HepG2 (cell line): ENCODE measurements around the gene GMEB1. TPM values are rescaled to one million over a fixed set of nuclear protein-coding genes. Genes with fewer than 3 reads are reported as not detected.
A peak's percentile ranks its signal among the peaks of the same experiment; 100 is the strongest.

ENCODE experiments used
- ATF6 ChIP-seq: sonication (generic); formaldehyde crosslinking; conservative IDR thresholded peaks from 2 replicates; pipeline ENCODE4 v1.4.0; 2020; ENCODE audit warnings: missing genetic modification reagents
- BHLHE40 ChIP-seq: IDR thresholded peaks from 2 replicates; pipeline ENCODE4 v1.6.1; 2011; ENCODE audit warnings: low read length, improper control_type of control experiment
- CREM ChIP-seq, 2 experiments: sonication (generic) in 1 of 2; formaldehyde crosslinking in 1 of 2; IDR thresholded peaks; 2 replicates each; pipeline versions ENCODE4 v1.4.0 to v1.6.1; 2016 to 2020; ENCODE audit warnings: antibody characterized with exemption in 1 of 2, mild to moderate bottlenecking in 1 of 2, missing genetic modification reagents in 1 of 2
- DNMT1 ChIP-seq: sonication (generic); formaldehyde crosslinking; IDR thresholded peaks from 2 replicates; pipeline ENCODE4 v1.5.1; 2020; ENCODE audit warnings: mild to moderate bottlenecking, missing genetic modification reagents
- DNMT3B ChIP-seq: conservative IDR thresholded peaks from 2 replicates; pipeline ENCODE4 v1.6.1; 2016; ENCODE audit warnings: missing biosample characterization, control low read depth
- ESRRA ChIP-seq: sonication (generic); formaldehyde crosslinking; IDR thresholded peaks from 2 replicates; pipeline ENCODE4 v1.5.1; 2020; ENCODE audit warnings: mild to moderate bottlenecking, low read depth, missing genetic modification reagents
- GTF3A ChIP-seq: sonication (generic); formaldehyde crosslinking; conservative IDR thresholded peaks from 2 replicates; pipeline ENCODE4 v1.4.0; 2020; ENCODE audit warnings: mild to moderate bottlenecking, missing genetic modification reagents
- HNRNPLL ChIP-seq: fragments of 200-400 bp; formaldehyde crosslinking; IDR thresholded peaks from 2 replicates; pipeline ENCODE4 v1.6.1; 2017; ENCODE audit warnings: mild to moderate bottlenecking, low read depth, low read length; ENCODE audit not compliant: poor library complexity, severe bottlenecking
- KAT7 ChIP-seq: IDR thresholded peaks from 2 replicates; pipeline ENCODE4 v1.6.1; 2018; ENCODE audit warnings: borderline replicate concordance, missing compliant biosample characterization
- KLF11 ChIP-seq: IDR thresholded peaks from 2 replicates; pipeline ENCODE4 v1.6.1; 2016; ENCODE audit warnings: missing compliant biosample characterization
- MED8 ChIP-seq: sonication (generic); formaldehyde crosslinking; IDR thresholded peaks from 2 replicates; pipeline ENCODE4 v1.8.1; 2023; ENCODE audit warnings: mild to moderate bottlenecking, missing genetic modification reagents; ENCODE audit not compliant: insufficient replicate concordance
- NRL ChIP-seq: sonication (generic); formaldehyde crosslinking; IDR thresholded peaks from 2 replicates; pipeline ENCODE4 v1.5.0; 2020; ENCODE audit warnings: missing genetic modification reagents, mild to moderate bottlenecking, moderate library complexity, borderline replicate concordance
- PHF5A ChIP-seq: IDR thresholded peaks from one replicate; pipeline ENCODE4 v1.6.1; 2018; ENCODE audit warnings: low read depth, missing genetic modification reagents; ENCODE audit not compliant: unreplicated experiment
- RORA ChIP-seq: sonication (generic); formaldehyde crosslinking; IDR thresholded peaks from 2 replicates; pipeline ENCODE4 v1.5.0; 2020; ENCODE audit warnings: mild to moderate bottlenecking, missing genetic modification reagents, moderate library complexity
- SCMH1 ChIP-seq: sonication (generic); formaldehyde crosslinking; IDR thresholded peaks from 2 replicates; pipeline ENCODE4 v1.9.0; 2021; ENCODE audit warnings: missing genetic modification reagents, mild to moderate bottlenecking, borderline replicate concordance
- TBL1XR1 ChIP-seq: fragments of 150-350 bp; IDR thresholded peaks from 2 replicates; pipeline ENCODE4 v1.6.1; 2014; ENCODE audit warnings: borderline replicate concordance, low read length; ENCODE audit not compliant: partially characterized antibody
- ZC3H4 ChIP-seq: sonication (generic); formaldehyde crosslinking; IDR thresholded peaks from 2 replicates; pipeline ENCODE4 v1.4.0; 2020; ENCODE audit warnings: missing genetic modification reagents, borderline replicate concordance
- ZNF124 ChIP-seq: sonication (generic); formaldehyde crosslinking; IDR thresholded peaks from 2 replicates; pipeline ENCODE4 v1.4.0; 2020; ENCODE audit warnings: missing genetic modification reagents
- ZNF543 ChIP-seq: sonication (generic); formaldehyde crosslinking; IDR thresholded peaks from 2 replicates; pipeline ENCODE4 v1.4.0; 2020; ENCODE audit warnings: mild to moderate bottlenecking, missing genetic modification reagents
- ZNF660 ChIP-seq: sonication (generic); formaldehyde crosslinking; IDR thresholded peaks from 2 replicates; pipeline ENCODE4 v1.5.1; 2020; ENCODE audit warnings: mild to moderate bottlenecking, low read depth, missing genetic modification reagents, borderline replicate concordance
- ZNF724P ChIP-seq: sonication (generic); formaldehyde crosslinking; IDR thresholded peaks from 2 replicates; pipeline ENCODE4 v1.8.0; 2022; ENCODE audit warnings: missing genetic modification reagents, borderline replicate concordance
- polyA plus RNA-seq, 8 experiments: library from polyadenylated mRNA; depleted of rRNA in 3 of 8; stranded (reverse) in 7 of 8; unstranded in 1 of 8; fragments of >200 nt; fragmentation: Illumina TruSeq in 4 of 8; extraction: Trizol in 4 of 8; gene quantifications; 2 replicates each; pipeline versions ENCODE4 v1.2.1 to v1.2.3, GENCODE V29; 2011 to 2016; ENCODE audit warnings: low read depth in 4 of 8, missing spikeins in 1 of 8, mixed read lengths in 1 of 8; ENCODE audit not compliant: insufficient read depth in 1 of 8
- total RNA-seq, 5 experiments: library from RNA; depleted of rRNA; stranded (reverse); fragments of >200 nt; fragmentation: Illumina TruSeq; extraction: Trizol; gene quantifications; 2 replicates each; pipeline ENCODE4 v1.2.3, GENCODE V29; 2016; ENCODE audit warnings: low read depth in 1 of 5
- TF ChIP-seq, protein P1 (sequence below): sonication (generic); formaldehyde crosslinking; IDR thresholded peaks from 2 replicates; pipeline ENCODE4 v1.4.0; 2020; ENCODE audit warnings: mild to moderate bottlenecking, missing genetic modification reagents
- TF ChIP-seq, protein P2 (sequence below): sonication (generic); formaldehyde crosslinking; IDR thresholded peaks from 2 replicates; pipeline ENCODE4 v1.4.0; 2020; ENCODE audit warnings: missing genetic modification reagents
- TF ChIP-seq, protein P3 (sequence below): sonication (generic); formaldehyde crosslinking; IDR thresholded peaks from 2 replicates; pipeline ENCODE4 v1.4.0; 2020; ENCODE audit warnings: missing genetic modification reagents

GMEB1 gene
- total and polyA plus RNA-seq, 2 of the 13 experiments (the other 11 are each of a cell fraction or from before 2014, with no cell fraction given), result 3.0 to 6.0 TPM

DNA sequence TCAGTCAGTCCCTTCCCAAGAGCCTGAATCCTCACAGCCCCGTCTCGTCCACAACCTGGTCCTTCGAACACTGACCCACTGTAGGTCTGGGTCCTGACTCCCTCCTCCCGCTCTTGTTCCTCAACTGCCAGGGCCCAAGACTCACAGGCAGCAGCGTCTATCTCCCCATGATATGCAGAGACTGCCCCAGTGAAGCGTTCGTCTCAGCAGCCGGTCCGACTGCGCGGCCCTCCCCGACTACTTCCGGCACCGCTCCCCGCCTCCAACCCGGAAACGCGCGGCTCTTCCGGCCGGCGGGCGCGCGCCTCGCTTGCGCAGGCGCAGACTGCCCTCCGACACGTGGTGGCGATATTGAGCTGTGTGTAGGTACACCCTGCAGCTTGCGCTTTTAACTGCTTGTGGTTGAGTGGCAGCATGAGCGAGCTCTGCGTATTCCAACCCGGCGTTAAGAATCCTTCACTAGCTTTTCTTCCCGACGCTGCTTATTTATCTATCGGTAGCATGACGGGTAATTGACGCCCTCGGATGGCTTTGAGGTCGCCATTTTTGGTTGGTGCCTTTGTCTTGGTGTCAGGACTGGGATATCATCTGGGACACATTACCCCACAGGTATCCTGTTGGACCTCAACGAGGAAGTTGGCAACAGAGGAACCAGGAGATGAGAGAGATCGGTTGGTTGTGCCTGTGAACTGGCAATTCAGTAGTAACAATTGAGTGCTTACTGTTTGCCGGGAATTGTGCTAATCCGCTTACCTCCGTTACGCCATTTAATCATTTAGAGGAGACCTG is 25.5 kb upstream of the GMEB1 start, which contains the start of gene TAF12 (continued):
- TF ChIP-seq ATF6 (CRISPR knock-in tag) (no peak), DNMT1 (CRISPR knock-in tag) (no peak), ZNF543 (CRISPR knock-in tag) (peak; percentile 71), MED8 (CRISPR knock-in tag) (peak; percentile 90), ZNF660 (CRISPR knock-in tag) (no peak), ESRRA (CRISPR knock-in tag) (no peak), GTF3A (CRISPR knock-in tag) (no peak), ZNF124 (CRISPR knock-in tag) (peak; percentile 35; the same call in 1 of the 2 replicates), PHF5A (CRISPR knock-in tag) (peak; percentile 75), DNMT3B (CRISPR knock-in tag) (peak; percentile 86), ZC3H4 (CRISPR knock-in tag) (no peak; the same call in 1 of the 2 replicates), HNRNPLL (peak; percentile 84), NRL (CRISPR knock-in tag) (peak; percentile 91), KAT7 (peak; percentile 59; the same call in 1 of the 2 replicates), BHLHE40 (no peak), ZNF724P (CRISPR knock-in tag) (no peak; the same call in 1 of the 2 replicates), CREM (IDR thresholded peaks at IDR 0.05) (peak; percentile 41), CREM (CRISPR knock-in tag; IDR thresholded peaks at IDR 0.05) (no peak), RORA (CRISPR knock-in tag) (no peak), KLF11 (CRISPR knock-in tag) (0 out of 2 replicates have a peak, but pooled peaks have one; percentile 62), SCMH1 (no peak), TBL1XR1 (no peak)
- TF ChIP-seq, protein P1, sequence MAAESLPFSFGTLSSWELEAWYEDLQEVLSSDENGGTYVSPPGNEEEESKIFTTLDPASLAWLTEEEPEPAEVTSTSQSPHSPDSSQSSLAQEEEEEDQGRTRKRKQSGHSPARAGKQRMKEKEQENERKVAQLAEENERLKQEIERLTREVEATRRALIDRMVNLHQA (CRISPR knock-in tag), result no peak
- TF ChIP-seq, protein P2, sequence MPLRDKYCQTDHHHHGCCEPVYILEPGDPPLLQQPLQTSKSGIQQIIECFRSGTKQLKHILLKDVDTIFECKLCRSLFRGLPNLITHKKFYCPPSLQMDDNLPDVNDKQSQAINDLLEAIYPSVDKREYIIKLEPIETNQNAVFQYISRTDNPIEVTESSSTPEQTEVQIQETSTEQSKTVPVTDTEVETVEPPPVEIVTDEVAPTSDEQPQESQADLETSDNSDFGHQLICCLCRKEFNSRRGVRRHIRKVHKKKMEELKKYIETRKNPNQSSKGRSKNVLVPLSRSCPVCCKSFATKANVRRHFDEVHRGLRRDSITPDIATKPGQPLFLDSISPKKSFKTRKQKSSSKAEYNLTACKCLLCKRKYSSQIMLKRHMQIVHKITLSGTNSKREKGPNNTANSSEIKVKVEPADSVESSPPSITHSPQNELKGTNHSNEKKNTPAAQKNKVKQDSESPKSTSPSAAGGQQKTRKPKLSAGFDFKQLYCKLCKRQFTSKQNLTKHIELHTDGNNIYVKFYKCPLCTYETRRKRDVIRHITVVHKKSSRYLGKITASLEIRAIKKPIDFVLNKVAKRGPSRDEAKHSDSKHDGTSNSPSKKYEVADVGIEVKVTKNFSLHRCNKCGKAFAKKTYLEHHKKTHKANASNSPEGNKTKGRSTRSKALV (CRISPR knock-in tag), result 0 out of 2 replicates have a peak, but pooled peaks have one; percentile 72
- TF ChIP-seq, protein P3, sequence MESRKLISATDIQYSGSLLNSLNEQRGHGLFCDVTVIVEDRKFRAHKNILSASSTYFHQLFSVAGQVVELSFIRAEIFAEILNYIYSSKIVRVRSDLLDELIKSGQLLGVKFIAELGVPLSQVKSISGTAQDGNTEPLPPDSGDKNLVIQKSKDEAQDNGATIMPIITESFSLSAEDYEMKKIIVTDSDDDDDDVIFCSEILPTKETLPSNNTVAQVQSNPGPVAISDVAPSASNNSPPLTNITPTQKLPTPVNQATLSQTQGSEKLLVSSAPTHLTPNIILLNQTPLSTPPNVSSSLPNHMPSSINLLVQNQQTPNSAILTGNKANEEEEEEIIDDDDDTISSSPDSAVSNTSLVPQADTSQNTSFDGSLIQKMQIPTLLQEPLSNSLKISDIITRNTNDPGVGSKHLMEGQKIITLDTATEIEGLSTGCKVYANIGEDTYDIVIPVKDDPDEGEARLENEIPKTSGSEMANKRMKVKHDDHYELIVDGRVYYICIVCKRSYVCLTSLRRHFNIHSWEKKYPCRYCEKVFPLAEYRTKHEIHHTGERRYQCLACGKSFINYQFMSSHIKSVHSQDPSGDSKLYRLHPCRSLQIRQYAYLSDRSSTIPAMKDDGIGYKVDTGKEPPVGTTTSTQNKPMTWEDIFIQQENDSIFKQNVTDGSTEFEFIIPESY (CRISPR knock-in tag), result no peak; the same call in 1 of the 2 replicates
